Panc1 (cell line): ENCODE results near the gene PLS3. TPM values are rescaled to one million over a fixed set of nuclear protein-coding genes. Genes with fewer than 3 reads are reported as not detected.
A peak's percentile ranks its signal among the peaks of the same experiment; 100 is the strongest.

ENCODE experiments used
- ATAC-seq: fragments of 200-7000 bp; cut with Tn5 transposase; 2 replicates; pipeline ENCODE4 v1.9.1; 2020; ENCODE audit warnings: mild to moderate bottlenecking, moderate library complexity
- BruUV-seq: library from RNA; stranded (reverse); fragments of 400-500 nt; replicated peaks from 2 replicates; lab custom pipeline; 2021; lab: Mats Ljungman, UMichigan
- CTCF ChIA-PET: fragments of 300-600 bp; sonication (Branson Sonifier 250); formaldehyde crosslinking; loops from one replicate; lab custom pipeline; 2022; ENCODE audit warnings: antibody characterized with exemption; lab: Charles Lee
- POLR2A ChIA-PET: fragments of 300-600 bp; sonication (Branson Sonifier 250); formaldehyde crosslinking; loops from one replicate; lab custom pipeline; 2022; ENCODE audit warnings: antibody characterized with exemption; lab: Charles Lee
- DNase-seq: peaks from one replicate; pipeline ENCODE4 v3.0.0-alpha.2; 2010; ENCODE audit warnings: low read depth, low spot score
- H3K27ac ChIP-seq: 2 replicates; pipeline ENCODE4 v1.5.1; 2011; ENCODE audit warnings: mild to moderate bottlenecking, low read length, inconsistent platforms
- H3K27me3 ChIP-seq: fragments of 200-500 bp; sonication (Bioruptor generic); 2 replicates; pipeline ENCODE4 v1.6.0; 2014; ENCODE audit warnings: low read length, inconsistent platforms; ENCODE audit not compliant: control insufficient read depth, insufficient read depth
- H3K36me3 ChIP-seq: fragments of 200-500 bp; sonication (Bioruptor generic); 2 replicates; pipeline ENCODE4 v1.5.1; 2014; ENCODE audit warnings: inconsistent platforms, mild to moderate bottlenecking, low read length, moderate library complexity; ENCODE audit not compliant: control insufficient read depth, insufficient read depth
- H3K4me1 ChIP-seq: 2 replicates; pipeline ENCODE4 v1.5.1; 2011; ENCODE audit warnings: inconsistent platforms, mild to moderate bottlenecking, low read length, moderate library complexity; ENCODE audit not compliant: control insufficient read depth, insufficient read depth
- H3K4me3 ChIP-seq, 2 experiments: 2 replicates each; pipeline ENCODE4 v1.5.1; 2011 to 2012; ENCODE audit warnings: low read depth in 2 of 2, low read length in 2 of 2, mild to moderate bottlenecking in 2 of 2, inconsistent platforms in 1 of 2, moderate library complexity in 1 of 2
- H3K9me3 ChIP-seq: fragments of 200-500 bp; sonication (Bioruptor generic); 2 replicates; pipeline ENCODE4 v1.5.1; 2014; ENCODE audit warnings: low read depth, mild to moderate bottlenecking, inconsistent platforms, low read length, moderate library complexity; ENCODE audit not compliant: control insufficient read depth, insufficient read depth
- CTCF ChIP-seq: fragments of 450-650 bp; IDR thresholded peaks from 2 replicates; pipeline ENCODE4 v1.5.1; 2017; ENCODE audit warnings: mild to moderate bottlenecking
- POLR2AphosphoS5 ChIP-seq: IDR thresholded peaks from 2 replicates; pipeline ENCODE4 v1.6.1; 2012; ENCODE audit warnings: mild to moderate bottlenecking, low read depth, low read length, moderate library complexity
- REST ChIP-seq, 2 experiments: IDR thresholded peaks; 2 replicates each; pipeline ENCODE4 v1.6.1; 2011 to 2012; ENCODE audit warnings: low read depth in 2 of 2, control low read depth in 1 of 2, low read length in 1 of 2, mild to moderate bottlenecking in 1 of 2, moderate library complexity in 1 of 2; ENCODE audit not compliant: insufficient read depth in 1 of 2
- SIN3A ChIP-seq: IDR thresholded peaks from 2 replicates; pipeline ENCODE4 v1.6.1; 2012; ENCODE audit warnings: low read depth, mild to moderate bottlenecking, low read length, moderate library complexity, borderline replicate concordance; ENCODE audit not compliant: insufficient read depth
- TCF7L2 ChIP-seq: IDR thresholded peaks from 2 replicates; pipeline ENCODE4 v1.6.1; 2011; ENCODE audit warnings: mild to moderate bottlenecking, low read depth, low read length, inconsistent platforms
- in situ Hi-C: cut with HindIII; loops from 2 replicates; pipeline ENCODE4 v1.10.0; 2016; ENCODE audit warnings: low sequenced_read_pairs, low pct_unique_long_range_greater_than_20kb
- intact Hi-C: fragments of 100-400 bp; cut with micrococcal nuclease; formaldehyde crosslinking; loops from one replicate; pipeline ENCODE4 v1.10.0; 2022; ENCODE audit not compliant: unreplicated experiment
- total RNA-seq: library from RNA; stranded (reverse); gene quantifications from one replicate; pipeline ENCODE4 v1.2.1, GENCODE V29; 2021; ENCODE audit not compliant: unreplicated experiment

The PLS3 gene
- total RNA-seq, 1 experiment from 2014 or later = 164 TPM

GRCh38 chrX:115652221-115652620 is 91.2 kb downstream of the PLS3 start:
- Histone ChIP-seq H3K4me1 (no peaks in the 10 kb centered on the region), H3K36me3 (peaks cover 19% of the 10 kb centered on the region), H3K27me3 (no peaks in the 10 kb centered on the region), H3K9me3 (no peaks in the 10 kb centered on the region), H3K27ac (no peak overlapping the region), H3K4me3 (no peak overlapping the region)
- in situ Hi-C loops (no loop called here), intact Hi-C loops (no loop called here)
- POLR2A ChIA-PET = no interaction called here
- DNase-seq (no peak), ATAC-seq (no peak)
- TF ChIP-seq POLR2AphosphoS5 (no peak), SIN3A (no peak), TCF7L2 (no peak), CTCF (no peak)
- no TSS peak for BruUV-seq
- CTCF ChIA-PET = interaction anchor here (0.6 kb wide), 1 partner anchor 486 kb away, joined by 3 read pairs; no protein-coding TSS in a partner anchor

- Histone ChIP-seq H3K4me3 (no peak overlapping the region), H3K36me3 (no peaks in the 10 kb centered on the region), H3K9me3 (no peaks in the 10 kb centered on the region), H3K27me3 (no peaks in the 10 kb centered on the region), H3K27ac (no peak overlapping the region), H3K4me1 (no peaks in the 10 kb centered on the region)
- intact Hi-C loops = no loop called here
- in situ Hi-C loops = no loop called here
- no peak for DNase-seq
- no peak for TF ChIP-seq SIN3A
- ChIA-PET POLR2A (no interaction called here), CTCF (no interaction called here)
- no peak for ATAC-seq
- BruUV-seq = no TSS peak
Measured at GRCh38 chrX:115665122-115665521, 104.1 kb downstream of the PLS3 start.

GRCh38 chrX:115679460-115679859 is 118.5 kb downstream of the PLS3 start:
- no TSS peak for BruUV-seq
- Histone ChIP-seq H3K4me1 (no peaks in the 10 kb centered on the region), H3K36me3 (no peaks in the 10 kb centered on the region), H3K27me3 (no peaks in the 10 kb centered on the region), H3K27ac (no peak overlapping the region), H3K9me3 (no peaks in the 10 kb centered on the region), H3K4me3 (no peak overlapping the region)
- intact Hi-C loops (loop anchor here (2.0 kb wide), 1 partner anchor 453 kb away; no protein-coding TSS in a partner anchor), in situ Hi-C loops (no loop called here)
- TF ChIP-seq REST (IDR thresholded peaks at IDR 0.05; ENCODE audit: insufficient read depth in 1 of 2, low read depth in 2 of 2, low read length in 1 of 2) (no peak), CTCF (peak; percentile 63)
- ChIA-PET POLR2A (interaction anchor here (0.7 kb wide), 1 partner anchor 342 kb away, joined by 3 read pairs; no protein-coding TSS in a partner anchor), CTCF (interaction anchor here (0.6 to 1.4 kb wide), 5 partner anchors 10 to 349 kb away, joined by 3 to 6 read pairs (median 5); no protein-coding TSS in a partner anchor)
- DNase-seq (no peak), ATAC-seq (no peak; the same call in 1 of the 2 replicates)
